Activated T-helper 2 cell treated with anti-CD3 and anti-CD28 coated beads, Interferon-gamma antibody, Interleukin-2, Interleukin-4, amounts not matched to agents 10 μg/mL and 5 μg/mL and 100 μg/mL, durations not matched to agents 14 hours and 24 hours and 36 hours (primary cell): ENCODE data around the gene DCC. TPM values are rescaled to one million over a fixed set of nuclear protein-coding genes. Genes with fewer than 3 reads are reported as not detected.

Experiments used
- DNase-seq: peaks from one replicate; pipeline ENCODE4 v3.0.0; 2021; ENCODE audit warnings: low spot score
- H3K27ac Mint-ChIP-seq: one replicate; pipeline ENCODE4 v1.8.0; 2021; ENCODE audit warnings: mixed read lengths
- H3K27me3 Mint-ChIP-seq: one replicate; pipeline ENCODE4 v1.8.0; 2021; ENCODE audit warnings: low read depth, mixed read lengths
- H3K36me3 Mint-ChIP-seq: one replicate; pipeline ENCODE4 v1.8.0; 2021; ENCODE audit warnings: low read depth, mixed read lengths
- H3K4me1 Mint-ChIP-seq: one replicate; pipeline ENCODE4 v1.8.0; 2021; ENCODE audit warnings: low read depth, mixed read lengths
- H3K4me3 Mint-ChIP-seq: one replicate; pipeline ENCODE4 v1.8.0; 2021; ENCODE audit warnings: low read depth, mild to moderate bottlenecking, moderate library complexity, mixed read lengths
- H3K9me3 Mint-ChIP-seq: one replicate; pipeline ENCODE4 v1.8.0; 2021; ENCODE audit warnings: mixed read lengths
- intact Hi-C: fragments of 100-400 bp; cut with micrococcal nuclease; formaldehyde crosslinking; loops from one replicate; pipeline ENCODE4 v1.15.1; 2023
- total RNA-seq: library from RNA; stranded (reverse); gene quantifications from 2 replicates; pipeline ENCODE4 v1.2.3, GENCODE V29; 2022

The DCC gene
- total RNA-seq, 1 donor from 2014 or later = not detected

- Mint-ChIP-seq H3K36me3 (no peaks in the 10 kb centered on the region), H3K4me1 (no peaks in the 10 kb centered on the region), H3K27me3 (no peaks in the 10 kb centered on the region), H3K9me3 (peaks cover 25% of the 10 kb centered on the region), H3K27ac (no peak overlapping the region), H3K4me3 (no peak overlapping the region)
- DNase-seq = no peak
- intact Hi-C loops = no loop called here
Observed at GRCh38 chr18:52979892-52980291, 639.9 kb downstream of the DCC start.

- Mint-ChIP-seq H3K27me3 (no peaks in the 10 kb centered on the region), H3K4me3 (no peak overlapping the region), H3K9me3 (peaks cover 7% of the 10 kb centered on the region), H3K27ac (no peak overlapping the region), H3K36me3 (no peaks in the 10 kb centered on the region), H3K4me1 (no peaks in the 10 kb centered on the region)
- no peak for DNase-seq
- intact Hi-C loops = no loop called here
Observed at GRCh38 chr18:52991246-52991645, 651.2 kb downstream of the DCC start.

GRCh38 chr18:52992041-52992440 is 652.0 kb downstream of the DCC start:
- Mint-ChIP-seq H3K27me3 (no peaks in the 10 kb centered on the region), H3K4me3 (no peak overlapping the region), H3K9me3 (peaks cover 6% of the 10 kb centered on the region)

GRCh38 chr18:52995875-52996274 is 655.9 kb downstream of the DCC start:
- intact Hi-C loops = no loop called here
- no peak overlapping the region for H3K27ac Mint-ChIP-seq
- no peak overlapping the region for H3K4me3 Mint-ChIP-seq

More at GRCh38 chr18:52992041-52992440, 652.0 kb downstream of the DCC start:
- Mint-ChIP-seq H3K36me3 (no peaks in the 10 kb centered on the region), H3K4me1 (no peaks in the 10 kb centered on the region), H3K27ac (no peak overlapping the region)
- DNase-seq = no peak
- intact Hi-C loops = no loop called here

GRCh38 chr18:52999633-53000032 is 659.6 kb downstream of the DCC start:
- no peak overlapping the region for H3K27ac Mint-ChIP-seq
- H3K4me1 Mint-ChIP-seq = no peaks in the 10 kb centered on the region
- H3K36me3 Mint-ChIP-seq = no peaks in the 10 kb centered on the region
- H3K4me3 Mint-ChIP-seq = no peak overlapping the region
- DNase-seq = no peak
- peaks cover 21% of the 10 kb centered on the region for H3K9me3 Mint-ChIP-seq
- intact Hi-C loops = no loop called here
- no peaks in the 10 kb centered on the region for H3K27me3 Mint-ChIP-seq

More at GRCh38 chr18:52995875-52996274, 655.9 kb downstream of the DCC start:
- DNase-seq = no peak
- H3K27me3 Mint-ChIP-seq = no peaks in the 10 kb centered on the region
- peaks cover 4% of the 10 kb centered on the region for H3K9me3 Mint-ChIP-seq
- H3K36me3 Mint-ChIP-seq = no peaks in the 10 kb centered on the region
- H3K4me1 Mint-ChIP-seq = no peaks in the 10 kb centered on the region

- H3K36me3 Mint-ChIP-seq = no peaks in the 10 kb centered on the region
- no peak for DNase-seq
- no peaks in the 10 kb centered on the region for H3K4me1 Mint-ChIP-seq
- H3K9me3 Mint-ChIP-seq = peaks cover 21% of the 10 kb centered on the region
- H3K27ac Mint-ChIP-seq = no peak overlapping the region
- no peaks in the 10 kb centered on the region for H3K27me3 Mint-ChIP-seq
- H3K4me3 Mint-ChIP-seq = no peak overlapping the region
- intact Hi-C loops = no loop called here
Observed at GRCh38 chr18:53004798-53005197, 664.8 kb downstream of the DCC start.

GRCh38 chr18:53018791-53019190 is 678.8 kb downstream of the DCC start:
- H3K27ac Mint-ChIP-seq = no peak overlapping the region
- no peak for DNase-seq
- intact Hi-C loops = no loop called here
- H3K27me3 Mint-ChIP-seq = no peaks in the 10 kb centered on the region
- no peaks in the 10 kb centered on the region for H3K36me3 Mint-ChIP-seq
- no peaks in the 10 kb centered on the region for H3K4me1 Mint-ChIP-seq
- H3K4me3 Mint-ChIP-seq = no peak overlapping the region
- H3K9me3 Mint-ChIP-seq = peaks cover 15% of the 10 kb centered on the region

GRCh38 chr18:53025247-53025646 is 685.2 kb downstream of the DCC start:
- H3K4me3 Mint-ChIP-seq = no peak overlapping the region
- H3K9me3 Mint-ChIP-seq = peaks cover 20% of the 10 kb centered on the region
- no peak overlapping the region for H3K27ac Mint-ChIP-seq
- no peak for DNase-seq
- intact Hi-C loops = no loop called here
- no peaks in the 10 kb centered on the region for H3K4me1 Mint-ChIP-seq
- H3K36me3 Mint-ChIP-seq = no peaks in the 10 kb centered on the region
- H3K27me3 Mint-ChIP-seq = no peaks in the 10 kb centered on the region

- no peaks in the 10 kb centered on the region for H3K36me3 Mint-ChIP-seq
Observed at GRCh38 chr18:53028565-53028964, 688.6 kb downstream of the DCC start.

GRCh38 chr18:53033128-53033527 is 693.1 kb downstream of the DCC start:
- Mint-ChIP-seq H3K4me3 (no peak overlapping the region), H3K27me3 (no peaks in the 10 kb centered on the region), H3K4me1 (no peaks in the 10 kb centered on the region), H3K9me3 (peaks cover 13% of the 10 kb centered on the region), H3K36me3 (no peaks in the 10 kb centered on the region), H3K27ac (no peak overlapping the region)
- intact Hi-C loops = no loop called here
- no peak for DNase-seq

More at GRCh38 chr18:53028565-53028964, 688.6 kb downstream of the DCC start:
- no peaks in the 10 kb centered on the region for H3K27me3 Mint-ChIP-seq
- no peak overlapping the region for H3K4me3 Mint-ChIP-seq
- intact Hi-C loops = no loop called here
- DNase-seq = no peak
- peaks cover 13% of the 10 kb centered on the region for H3K9me3 Mint-ChIP-seq
- H3K27ac Mint-ChIP-seq = no peak overlapping the region
- no peaks in the 10 kb centered on the region for H3K4me1 Mint-ChIP-seq

GRCh38 chr18:53038608-53039007 is 698.6 kb downstream of the DCC start:
- no peaks in the 10 kb centered on the region for H3K27me3 Mint-ChIP-seq
- peaks cover 24% of the 10 kb centered on the region for H3K9me3 Mint-ChIP-seq
- intact Hi-C loops = no loop called here
- H3K4me1 Mint-ChIP-seq = no peaks in the 10 kb centered on the region
- no peaks in the 10 kb centered on the region for H3K36me3 Mint-ChIP-seq
- no peak for DNase-seq
- no peak overlapping the region for H3K27ac Mint-ChIP-seq
- no peak overlapping the region for H3K4me3 Mint-ChIP-seq

GRCh38 chr18:53040286-53040685 is 700.3 kb downstream of the DCC start:
- no peaks in the 10 kb centered on the region for H3K36me3 Mint-ChIP-seq
- intact Hi-C loops = no loop called here
- H3K4me1 Mint-ChIP-seq = no peaks in the 10 kb centered on the region
- no peak overlapping the region for H3K27ac Mint-ChIP-seq
- DNase-seq = no peak
- no peaks in the 10 kb centered on the region for H3K27me3 Mint-ChIP-seq
- peaks cover 33% of the 10 kb centered on the region for H3K9me3 Mint-ChIP-seq
- no peak overlapping the region for H3K4me3 Mint-ChIP-seq

GRCh38 chr18:53056064-53056463 is 716.1 kb downstream of the DCC start:
- no peak for DNase-seq
- Mint-ChIP-seq H3K27ac (no peak overlapping the region), H3K9me3 (peaks cover 33% of the 10 kb centered on the region), H3K27me3 (no peaks in the 10 kb centered on the region), H3K4me1 (no peaks in the 10 kb centered on the region), H3K4me3 (no peak overlapping the region), H3K36me3 (no peaks in the 10 kb centered on the region)
- intact Hi-C loops = no loop called here

GRCh38 chr18:53070788-53071187 is 730.8 kb downstream of the DCC start:
- Mint-ChIP-seq H3K4me3 (no peak overlapping the region), H3K4me1 (no peaks in the 10 kb centered on the region), H3K36me3 (no peaks in the 10 kb centered on the region), H3K27me3 (no peaks in the 10 kb centered on the region), H3K27ac (no peak overlapping the region), H3K9me3 (peaks cover 28% of the 10 kb centered on the region)
- no peak for DNase-seq
- intact Hi-C loops = no loop called here
